Measurements from ENCODE around the gene HAUS5. TPM values are rescaled to one million over a fixed set of nuclear protein-coding genes. Genes with fewer than 3 reads are reported as not detected.
A peak's percentile ranks its signal among the peaks of the same experiment; 100 is the strongest.

HAUS5 gene
- total RNA-seq, 1 donor from 2014 or later, result 12.4 TPM

- no peak overlapping the region for H3K4me3 ChIP-seq
- no peaks in the 10 kb centered on the region for H3K4me1 ChIP-seq
- Mint-ChIP-seq H3K36me3 (peaks cover 10% of the 10 kb centered on the region), H3K9me3 (no peaks in the 10 kb centered on the region), H3K27ac (no peak overlapping the region), H3K27me3 (ENCODE audit: insufficient read depth, low read depth) (peaks cover 4% of the 10 kb centered on the region), H3K4me3 (no peak overlapping the region), H3K4me1 (no peaks in the 10 kb centered on the region)
- H3K9ac ChIP-seq, result no peak overlapping the region
- no peak overlapping the region for H2AFZ ChIP-seq (replicated peaks)
- H3K9me3 ChIP-seq (ENCODE audit: low read depth), result no peaks in the 10 kb centered on the region
- no peaks in the 10 kb centered on the region for H3K27me3 ChIP-seq
- H3K4me2 ChIP-seq, result no peak overlapping the region
- DNase-seq (ENCODE audit: low spot score), result no peak
- no peaks in the 10 kb centered on the region for H4K20me1 ChIP-seq (ENCODE audit: low read depth)
- TF ChIP-seq EZH2 (IDR thresholded peaks at IDR 0.05), result no peak
- TF ChIP-seq CTCF (IDR thresholded peaks at IDR 0.05), result peak; percentile 11
- no peak for TF ChIP-seq EZH2phosphoT487 (IDR thresholded peaks at IDR 0.05)
- H3K36me3 ChIP-seq, result no peaks in the 10 kb centered on the region
- no peak overlapping the region for H3K27ac ChIP-seq
- H3F3A ChIP-seq (ENCODE audit: low read depth), result no peaks in the 10 kb centered on the region
- no peaks in the 10 kb centered on the region for H3K79me2 ChIP-seq (ENCODE audit: low read depth)
These were observed 6.3 kb downstream of the HAUS5 start for GRCh38 chr19:35618857-35619256.

GRCh38 chr19:35619290-35619923 lies 6.9 kb downstream of the HAUS5 start:
- Mint-ChIP-seq H3K36me3 (peaks cover 10% of the 10 kb centered on the region), H3K27me3 (ENCODE audit: insufficient read depth, low read depth) (peaks cover 3% of the 10 kb centered on the region), H3K9me3 (no peaks in the 10 kb centered on the region), H3K4me3 (no peak overlapping the region), H3K27ac (no peak overlapping the region), H3K4me1 (no peaks in the 10 kb centered on the region)
- H3K36me3 ChIP-seq, result no peaks in the 10 kb centered on the region
- H3F3A ChIP-seq (ENCODE audit: low read depth), result no peaks in the 10 kb centered on the region
- no peaks in the 10 kb centered on the region for H3K27me3 ChIP-seq
- no peak overlapping the region for H3K27ac ChIP-seq
- no peak overlapping the region for H3K4me2 ChIP-seq
- no peak overlapping the region for H2AFZ ChIP-seq (replicated peaks)
- DNase-seq (ENCODE audit: low spot score), result no peak
- no peaks in the 10 kb centered on the region for H3K79me2 ChIP-seq (ENCODE audit: low read depth)
- TF ChIP-seq EZH2phosphoT487 (IDR thresholded peaks at IDR 0.05) (no peak), CTCF (IDR thresholded peaks at IDR 0.05) (no peak), EZH2 (IDR thresholded peaks at IDR 0.05) (no peak)
- no peaks in the 10 kb centered on the region for H3K4me1 ChIP-seq
- no peak overlapping the region for H3K9ac ChIP-seq
- H3K9me3 ChIP-seq (ENCODE audit: low read depth), result no peaks in the 10 kb centered on the region
- no peaks in the 10 kb centered on the region for H4K20me1 ChIP-seq (ENCODE audit: low read depth)
- H3K4me3 ChIP-seq, result no peak overlapping the region

- Histone ChIP-seq H4K20me1 (ENCODE audit: low read depth) (no peaks in the 10 kb centered on the region), H3K9me3 (ENCODE audit: low read depth) (no peaks in the 10 kb centered on the region), H3K9ac (no peak overlapping the region), H3K4me1 (no peaks in the 10 kb centered on the region), H3K4me3 (no peak overlapping the region), H3K4me2 (no peak overlapping the region), H3K36me3 (no peaks in the 10 kb centered on the region), H2AFZ (replicated peaks) (no peak overlapping the region), H3K27me3 (no peaks in the 10 kb centered on the region), H3K79me2 (ENCODE audit: low read depth) (no peaks in the 10 kb centered on the region), H3K27ac (no peak overlapping the region), H3F3A (ENCODE audit: low read depth) (no peaks in the 10 kb centered on the region)
- DNase-seq (ENCODE audit: low spot score), result no peak
- no peak for TF ChIP-seq EZH2 (IDR thresholded peaks at IDR 0.05)
- no peak for TF ChIP-seq CTCF (IDR thresholded peaks at IDR 0.05)
- TF ChIP-seq EZH2phosphoT487 (IDR thresholded peaks at IDR 0.05), result no peak
- Mint-ChIP-seq H3K36me3 (peaks cover 10% of the 10 kb centered on the region), H3K4me1 (no peaks in the 10 kb centered on the region), H3K9me3 (no peaks in the 10 kb centered on the region), H3K27me3 (ENCODE audit: insufficient read depth, low read depth) (peaks cover 2% of the 10 kb centered on the region), H3K27ac (no peak overlapping the region), H3K4me3 (peak overlapping the region; percentile 13)
These were observed 7.5 kb downstream of the HAUS5 start for GRCh38 chr19:35620001-35620400.
